Amniotic epithelial cell (primary cell): ENCODE measurements around the gene C1orf146.
"Not testable (repeated sequence)": the region's sequence is repeated elsewhere in the genome, so short reads cannot be mapped to it uniquely, and the experiment has no call there.

Experiments
- DNase-seq: peaks from one replicate; pipeline ENCODE4 v3.0.0-alpha.2; 2010; ENCODE audit warnings: low read depth

C1orf146 gene

GRCh38 chr1:92274939-92275338 lies 57.2 kb downstream of the C1orf146 start:
- peak; percentile 29 for DNase-seq

- DNase-seq, result no peak
Measured at GRCh38 chr1:92276082-92276481, 58.4 kb downstream of the C1orf146 start.

GRCh38 chr1:92277105-92277723 lies 59.5 kb downstream of the C1orf146 start:
- peak; percentile 41 for DNase-seq

- DNase-seq, result not testable (repeated sequence)
Measured at GRCh38 chr1:92279781-92280180, 62.1 kb downstream of the C1orf146 start.

- not testable (repeated sequence) for DNase-seq
Measured at GRCh38 chr1:92281411-92281810, 63.7 kb downstream of the C1orf146 start.

- DNase-seq, result peak; percentile 70
Measured at GRCh38 chr1:92291372-92291999, 73.8 kb downstream of the C1orf146 start.
